CD1c-positive myeloid dendritic cell (primary cell): ENCODE data around the gene FAM53B.

Source experiments
- DNase-seq: peaks from one replicate; pipeline ENCODE4 v3.0.0-alpha.2; 2016; ENCODE audit errors: extremely low spot score

The FAM53B gene

GRCh38 chr10:124663766-124664360 lies 80.3 kb downstream of the FAM53B start:
- DNase-seq, result no peak

DNA sequence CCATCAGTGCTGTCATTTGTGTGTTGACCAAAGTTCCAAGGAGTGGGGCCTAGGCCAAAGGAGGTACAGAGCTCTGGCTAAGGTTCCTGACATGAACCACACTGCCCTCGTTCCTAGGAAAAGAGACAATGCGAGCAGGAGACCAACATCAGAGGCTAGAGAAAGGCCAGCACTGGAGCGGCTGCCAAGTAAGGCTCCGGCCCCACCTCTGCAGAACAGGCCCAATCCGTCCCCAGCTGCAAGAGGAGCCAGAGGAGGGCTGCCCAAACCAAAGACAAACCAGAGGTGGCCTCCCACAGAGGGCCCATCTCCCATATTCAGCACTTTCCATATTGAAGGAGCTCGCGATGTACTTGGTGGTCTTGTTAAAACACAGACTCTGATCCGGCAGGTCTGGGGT lies 81.0 kb downstream of the FAM53B start:
- DNase-seq, result no peak

DNA sequence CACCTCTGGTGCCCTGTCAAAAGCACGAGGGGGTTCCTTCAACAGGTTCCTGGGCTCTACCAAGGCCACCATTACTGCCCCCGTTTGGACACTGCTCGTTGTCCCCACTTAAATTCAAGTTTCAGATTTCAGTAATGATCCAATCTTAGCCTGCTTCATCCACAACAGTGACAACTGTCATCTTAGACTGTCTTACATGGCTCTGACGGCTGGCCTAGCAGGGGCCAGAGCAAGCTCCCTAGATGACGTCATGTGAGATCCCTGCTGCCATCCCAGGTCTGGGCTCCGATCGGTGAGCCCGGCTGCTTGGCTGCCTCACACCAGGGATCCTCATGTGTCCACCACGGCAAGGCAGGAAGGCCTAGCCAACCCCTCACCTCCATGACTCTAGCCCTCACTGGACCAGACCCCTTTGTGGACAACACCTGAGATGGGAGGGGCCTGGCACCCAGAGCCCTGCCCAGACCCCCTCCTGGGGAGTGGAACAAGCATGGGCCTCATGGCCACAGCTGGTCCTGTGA lies 82.5 kb downstream of the FAM53B start:
- no peak for DNase-seq

GRCh38 chr10:124660404-124661125 lies 83.6 kb downstream of the FAM53B start:
- DNase-seq, result no peak

DNA sequence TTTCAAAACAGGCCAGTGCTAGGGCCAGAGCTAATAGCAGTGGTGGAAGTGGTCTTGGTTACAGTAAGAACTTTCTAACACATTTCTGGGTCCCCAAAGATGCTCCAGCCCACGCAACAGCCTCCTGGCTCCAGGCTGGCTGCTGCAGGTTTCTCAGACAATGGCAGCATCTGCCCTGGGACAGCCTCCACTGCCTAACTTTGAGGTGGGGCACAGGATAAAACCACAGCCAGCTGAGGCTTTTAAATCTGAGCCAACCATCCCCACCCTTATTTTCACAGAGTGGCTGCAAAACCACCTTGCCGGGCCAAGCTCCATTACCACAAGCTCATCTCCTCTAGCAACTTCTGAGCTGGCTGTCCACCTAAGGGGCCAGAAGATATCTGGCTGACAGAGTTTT lies 84.8 kb downstream of the FAM53B start:
- DNase-seq, result no peak

DNA sequence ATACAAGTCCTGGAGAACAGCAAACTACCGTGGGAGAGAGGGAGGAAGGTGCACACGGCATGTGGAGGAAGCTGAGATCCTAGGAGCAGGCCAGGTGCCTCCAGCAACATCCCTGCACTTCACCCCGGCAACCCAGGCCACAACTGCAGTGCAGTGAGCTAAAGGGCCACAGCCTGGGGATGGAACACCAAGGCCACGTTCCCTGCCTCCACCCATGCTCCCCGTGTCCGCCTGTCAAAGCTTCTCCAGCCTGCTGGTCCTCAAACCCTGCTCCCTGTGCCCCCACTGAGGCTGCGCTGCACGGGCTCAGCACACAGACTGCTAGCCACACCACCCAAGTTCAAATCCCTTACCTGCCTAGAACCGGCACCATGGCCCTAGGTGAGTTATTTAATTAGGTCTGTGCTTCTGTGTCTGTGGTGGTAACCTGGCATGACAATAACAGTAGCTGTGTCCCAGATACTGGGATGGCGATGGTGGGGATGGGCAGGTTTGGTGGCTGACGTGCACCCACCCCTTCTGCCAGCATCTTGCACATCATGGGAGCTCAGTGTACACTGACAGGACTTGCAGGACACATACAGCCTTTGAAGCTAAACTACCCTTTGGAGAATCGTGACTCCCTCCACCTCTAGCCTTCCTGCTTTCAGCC lies 85.5 kb downstream of the FAM53B start:
- no peak for DNase-seq

DNA sequence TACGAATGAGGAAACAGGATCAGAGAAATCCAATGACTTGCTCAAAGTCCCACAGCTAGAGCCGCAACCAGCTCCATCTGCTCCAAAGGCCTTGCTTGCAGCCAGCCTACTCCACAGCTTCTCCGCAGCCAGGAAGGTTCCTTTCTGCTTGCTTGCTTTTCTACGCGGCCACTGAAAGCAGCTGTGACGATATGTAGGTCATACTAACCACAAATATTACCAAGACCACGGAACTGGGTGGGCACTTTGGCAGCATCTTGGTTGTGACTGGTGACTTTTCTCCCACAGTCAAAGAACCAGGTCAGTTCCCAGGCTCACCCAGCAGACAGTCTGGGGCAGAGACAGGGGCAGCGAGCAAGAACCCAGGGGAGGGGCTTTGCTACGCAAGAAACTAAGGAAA lies 86.4 kb downstream of the FAM53B start:
- DNase-seq, result no peak

DNA sequence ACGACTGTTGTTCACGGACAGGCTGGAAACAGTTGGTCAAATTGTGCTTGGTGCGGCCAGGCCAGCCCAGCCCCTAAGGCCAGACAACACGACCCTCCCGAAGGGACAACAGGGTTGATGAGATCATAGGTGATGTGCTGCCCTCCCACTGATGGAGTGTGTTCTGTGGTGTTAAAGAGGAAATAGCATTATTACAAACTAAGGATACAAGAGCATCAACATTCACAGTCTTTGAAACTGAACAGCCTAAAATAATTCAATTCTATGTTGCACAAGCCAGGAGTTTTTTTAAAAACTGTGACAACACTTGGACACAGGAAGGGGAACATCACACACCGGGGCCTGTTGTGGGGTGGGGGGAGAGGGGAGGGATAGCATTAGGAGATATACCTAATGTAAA lies 87.6 kb downstream of the FAM53B start:
- no peak for DNase-seq

- no peak for DNase-seq
Observed at GRCh38 chr10:124656113-124656490, 88.1 kb downstream of the FAM53B start.

- no peak for DNase-seq
Observed at GRCh38 chr10:124655191-124656112, 88.7 kb downstream of the FAM53B start.

DNA sequence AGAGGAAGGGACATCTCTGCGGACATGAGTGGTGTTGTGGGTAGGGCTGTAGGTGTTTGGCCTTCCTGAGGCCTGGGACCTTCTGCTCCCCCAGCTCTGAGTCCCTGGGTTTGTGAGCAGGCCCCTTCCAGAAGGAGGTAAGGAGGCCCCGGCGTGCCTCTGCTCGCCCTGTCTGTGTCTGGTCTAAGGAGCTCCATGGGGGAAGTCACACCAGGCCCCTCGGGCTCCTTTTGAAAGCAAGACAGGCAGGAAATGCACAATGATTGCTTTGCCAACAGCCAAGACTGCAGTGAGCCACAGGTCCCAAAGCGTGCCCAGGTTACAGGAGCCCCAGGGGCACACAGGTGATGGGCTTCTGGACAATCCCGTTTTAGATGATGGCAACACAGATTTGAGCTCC lies 89.5 kb downstream of the FAM53B start:
- DNase-seq, result no peak

DNA sequence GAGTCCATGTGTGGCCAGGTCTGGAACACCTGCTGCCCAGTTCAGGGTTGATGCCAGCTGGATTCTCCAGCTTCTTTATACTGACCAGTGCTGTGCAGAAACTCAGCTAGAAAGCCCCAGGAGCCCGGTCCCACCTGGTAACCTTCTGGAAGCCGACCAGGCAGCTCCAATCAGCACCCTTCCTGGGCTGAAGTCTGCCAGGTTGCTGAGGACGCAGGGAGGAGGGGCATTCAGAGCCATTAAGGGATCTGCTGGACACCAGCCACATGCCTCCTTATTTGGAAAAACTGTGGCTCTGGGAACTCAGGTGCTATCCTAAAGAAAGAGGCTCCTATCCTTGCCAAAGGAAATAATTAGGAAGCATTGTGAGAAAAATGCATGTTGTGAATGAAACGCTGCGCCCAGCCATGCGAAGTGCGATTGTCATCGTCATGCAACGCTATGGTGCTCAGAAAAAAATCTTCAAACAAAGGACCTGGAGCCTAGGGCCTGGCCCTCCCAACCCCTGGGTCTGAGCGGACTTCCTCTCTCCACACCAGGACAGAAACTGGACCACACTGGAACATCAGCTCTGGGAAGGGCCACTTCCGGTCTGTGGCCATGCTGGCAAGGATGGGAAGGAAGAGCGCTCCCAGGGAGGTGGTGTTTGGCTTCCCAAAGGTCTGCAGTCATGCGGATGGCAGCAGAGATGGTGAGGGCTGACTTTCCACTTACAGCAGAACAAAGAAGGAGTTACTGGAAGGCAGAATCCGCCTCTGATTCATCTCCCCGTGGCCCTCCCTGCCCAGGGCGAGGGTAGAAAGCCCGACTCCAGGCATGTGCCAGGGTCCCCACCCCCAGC lies 90.1 kb downstream of the FAM53B start:
- DNase-seq, result no peak

DNA sequence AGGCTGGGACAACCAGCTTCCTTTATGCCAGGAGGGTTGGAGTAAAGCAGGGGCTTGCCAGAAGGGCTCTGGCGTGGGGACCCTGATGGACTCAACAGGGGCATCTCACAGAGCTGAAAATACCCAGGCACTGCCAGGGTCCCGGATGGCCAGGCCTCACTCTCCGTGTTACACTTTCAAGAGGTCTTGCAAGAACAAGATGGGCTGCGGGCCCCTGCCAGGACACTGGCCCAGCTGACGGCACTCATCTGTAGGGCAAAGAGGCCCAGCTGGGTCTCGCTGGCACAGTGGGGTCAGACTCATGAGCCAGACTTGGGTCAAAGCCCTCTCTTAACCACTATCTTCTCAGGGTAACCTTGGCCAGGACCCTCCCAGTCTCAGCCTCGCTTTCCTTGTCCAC lies 90.9 kb downstream of the FAM53B start:
- no peak for DNase-seq

DNA sequence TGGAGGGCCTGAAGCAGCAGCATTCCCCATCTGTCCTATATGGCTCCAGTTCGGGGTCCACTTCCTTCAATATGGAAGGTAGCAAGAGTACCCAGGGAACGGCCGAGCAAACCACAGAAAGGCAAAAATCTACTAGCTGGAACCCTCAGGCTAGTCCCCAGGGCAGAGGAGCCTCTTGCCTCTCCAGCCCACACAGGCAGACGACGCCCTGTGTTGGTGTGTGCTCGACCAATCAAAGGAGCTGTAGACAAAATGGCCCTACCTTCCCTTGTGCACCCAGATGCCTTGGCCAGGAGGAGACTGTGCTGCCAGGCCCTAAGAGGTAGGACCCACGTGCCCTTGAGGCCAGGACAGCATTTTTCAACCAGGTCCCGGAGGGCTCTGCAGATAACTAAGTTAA lies 91.5 kb downstream of the FAM53B start:
- no peak for DNase-seq

GRCh38 chr10:124652200-124652599 lies 92.0 kb downstream of the FAM53B start:
- DNase-seq, result no peak

DNA sequence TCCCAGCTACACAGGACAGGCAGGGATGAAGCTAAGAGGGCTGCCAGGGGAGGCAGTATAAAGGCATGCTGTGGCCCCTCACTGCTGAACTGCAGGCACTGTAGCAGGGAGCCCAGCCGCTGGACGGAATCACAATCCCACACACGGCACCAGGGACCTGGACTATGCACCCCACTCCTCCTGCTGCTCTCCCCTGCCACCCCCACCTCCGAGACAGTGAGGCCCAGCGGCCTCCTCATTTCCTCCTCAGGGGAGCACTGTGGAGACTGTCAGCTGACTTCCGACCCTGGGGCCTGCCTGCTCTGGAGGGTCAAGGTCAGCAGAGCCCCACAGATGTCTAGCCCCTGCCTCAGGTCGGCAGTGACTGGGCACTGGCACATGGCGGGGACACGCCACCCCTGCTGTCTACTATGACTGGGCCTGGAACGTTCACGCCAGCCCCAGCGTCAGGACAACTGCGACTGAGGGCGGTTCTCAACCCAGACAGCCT lies 92.7 kb downstream of the FAM53B start:
- DNase-seq, result no peak

GRCh38 chr10:124650820-124651401 lies 93.3 kb downstream of the FAM53B start:
- DNase-seq, result peak; percentile 19

- no peak for DNase-seq
Observed at GRCh38 chr10:124650263-124650662, 93.9 kb downstream of the FAM53B start.

GRCh38 chr10:124649214-124649613 lies 95.0 kb downstream of the FAM53B start:
- DNase-seq, result no peak

GRCh38 chr10:124648738-124649137 lies 95.4 kb downstream of the FAM53B start:
- peak; percentile 31 for DNase-seq

- no peak for DNase-seq
Observed at GRCh38 chr10:124648131-124648475, 96.1 kb downstream of the FAM53B start.
